H1 (cell line): Measurements from ENCODE around the gene FOSL1. TPM values are rescaled to one million over a fixed set of nuclear protein-coding genes. Genes with fewer than 3 reads are reported as not detected.

Source experiments
- polyA plus RNA-seq, 7 experiments: library from polyadenylated mRNA; depleted of rRNA in 3 of 7; stranded (reverse) in 5 of 7; unstranded in 2 of 7; fragments of >200 nt in 5 of 7; fragments of 200-250 nt in 2 of 7; gene quantifications; 1 replicate in 5 of 7; 2 replicates in 1 of 7; 4 replicates in 1 of 7; pipeline versions ENCODE4 v1.2.1 to v1.2.3, GENCODE V29; 2011 to 2013; ENCODE audit warnings: missing spikeins in 2 of 7, mixed read lengths in 2 of 7
- total RNA-seq: library from RNA; stranded (reverse); fragmentation: NEBNext Ultra II Directional; extraction: Animal tissue kit (Norgen Biotek cat#: 25700); gene quantifications from 2 replicates; pipeline ENCODE4 v1.2.1, GENCODE V29; 2021
- TF ChIP-seq, protein P1 (sequence below): IDR thresholded peaks from 2 replicates; pipeline ENCODE4 v1.6.1; 2011; ENCODE audit warnings: low read length, improper control_type of control experiment

Gene FOSL1
- total and polyA plus RNA-seq, 2 of the 8 experiments (the other 6 are each of a cell fraction or from before 2014, with no cell fraction given): 6.3 to 7.2 TPM

DNA sequence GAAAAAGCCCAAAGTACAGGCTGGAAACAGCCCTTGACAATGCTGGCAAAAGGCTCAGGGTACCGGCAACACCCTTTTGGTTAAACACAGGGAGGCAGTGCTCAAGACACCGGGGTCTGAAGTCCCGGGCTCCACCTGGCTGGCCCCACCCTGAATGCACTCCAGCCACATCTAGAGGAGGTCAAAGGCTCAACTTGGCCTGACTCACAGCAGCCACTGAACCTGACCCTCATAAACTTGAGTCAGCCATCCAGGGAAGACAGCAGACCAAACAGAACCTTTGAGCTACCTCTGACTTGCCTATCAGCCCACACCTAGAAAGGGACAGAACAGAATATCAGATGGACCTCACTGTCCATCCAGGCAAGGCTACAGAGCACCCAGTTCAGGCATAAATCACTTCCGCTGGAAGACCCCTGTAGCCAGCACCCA is 46.0 kb downstream of the FOSL1 start (continued):
- TF ChIP-seq, protein P1, sequence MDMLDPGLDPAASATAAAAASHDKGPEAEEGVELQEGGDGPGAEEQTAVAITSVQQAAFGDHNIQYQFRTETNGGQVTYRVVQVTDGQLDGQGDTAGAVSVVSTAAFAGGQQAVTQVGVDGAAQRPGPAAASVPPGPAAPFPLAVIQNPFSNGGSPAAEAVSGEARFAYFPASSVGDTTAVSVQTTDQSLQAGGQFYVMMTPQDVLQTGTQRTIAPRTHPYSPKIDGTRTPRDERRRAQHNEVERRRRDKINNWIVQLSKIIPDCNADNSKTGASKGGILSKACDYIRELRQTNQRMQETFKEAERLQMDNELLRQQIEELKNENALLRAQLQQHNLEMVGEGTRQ: no peak
- TF ChIP-seq, all 59 proteins: peak for 2
